Loucy (cell line): ENCODE measurements around the gene SENP3.

Experiments used
- H2AFZ ChIP-seq: fragments of 200-600 bp; sonication (generic); 2 replicates; pipeline ENCODE4 v1.6.0; 2016; ENCODE audit warnings: antibody characterized with exemption, mild to moderate bottlenecking, low read length, moderate library complexity
- H3F3A ChIP-seq: fragments of 200-600 bp; 2 replicates; pipeline ENCODE4 v1.6.0; 2016; ENCODE audit warnings: antibody characterized with exemption, low read depth, mild to moderate bottlenecking
- H3K27me3 ChIP-seq: fragments of 200-600 bp; sonication (generic); 2 replicates; pipeline ENCODE4 v1.6.1; 2014; ENCODE audit warnings: low read length, mild to moderate bottlenecking; ENCODE audit not compliant: insufficient read depth, poor library complexity, severe bottlenecking
- H3K36me3 ChIP-seq: fragments of 200-600 bp; sonication (generic); 2 replicates; pipeline ENCODE4 v1.6.1; 2016; ENCODE audit warnings: low read length; ENCODE audit not compliant: insufficient read depth
- H3K4me1 ChIP-seq: fragments of 200-600 bp; sonication (generic); 2 replicates; pipeline ENCODE4 v1.5.1; 2014; ENCODE audit warnings: low read length, mild to moderate bottlenecking; ENCODE audit not compliant: insufficient read depth, poor library complexity, severe bottlenecking
- H3K4me2 ChIP-seq: fragments of 200-600 bp; sonication (generic); 2 replicates; pipeline ENCODE4 v1.6.0; 2014; ENCODE audit warnings: antibody characterized with exemption, low read length, low read depth, mild to moderate bottlenecking; ENCODE audit not compliant: poor library complexity, severe bottlenecking
- H3K4me3 ChIP-seq: fragments of 200-600 bp; sonication (generic); 2 replicates; pipeline ENCODE4 v1.5.1; 2014; ENCODE audit warnings: low read length, mild to moderate bottlenecking, mixed read lengths; ENCODE audit not compliant: poor library complexity, severe bottlenecking
- H3K79me2 ChIP-seq: fragments of 200-600 bp; sonication (generic); 2 replicates; pipeline ENCODE4 v1.6.1; 2014; ENCODE audit warnings: low read length; ENCODE audit not compliant: insufficient read depth
- H3K9ac ChIP-seq: fragments of 200-600 bp; sonication (generic); 2 replicates; pipeline ENCODE4 v1.6.0; 2014; ENCODE audit warnings: mild to moderate bottlenecking, low read depth, low read length, moderate library complexity; ENCODE audit not compliant: poor library complexity, severe bottlenecking
- H3K9me2 ChIP-seq: fragments of 200-600 bp; sonication (generic); replicated peaks from 2 replicates; pipeline ENCODE4 v1.6.1; 2016; ENCODE audit warnings: low read depth, low read length, mixed read lengths
- H3K9me3 ChIP-seq: fragments of 200-600 bp; sonication (generic); 2 replicates; pipeline ENCODE4 v1.6.1; 2014; ENCODE audit warnings: mild to moderate bottlenecking, antibody characterized with exemption, low read length, low read depth; ENCODE audit not compliant: insufficient read depth
- H4K20me1 ChIP-seq: fragments of 200-600 bp; sonication (generic); 2 replicates; pipeline ENCODE4 v1.6.0; 2014; ENCODE audit warnings: antibody characterized with exemption, low read length, mild to moderate bottlenecking; ENCODE audit not compliant: insufficient read depth, poor library complexity, severe bottlenecking
- EZH2phosphoT487 ChIP-seq: fragments of 200-600 bp; IDR thresholded peaks from 2 replicates; pipeline ENCODE4 v1.6.1; 2018; ENCODE audit warnings: antibody characterized with exemption, mild to moderate bottlenecking, moderate library complexity, borderline replicate concordance
- TF ChIP-seq, protein P1 (sequence below): fragments of 200-600 bp; sonication (generic); conservative IDR thresholded peaks from 2 replicates; pipeline ENCODE4 v1.5.1; 2014; ENCODE audit warnings: mild to moderate bottlenecking, antibody characterized with exemption, low read length

The SENP3 gene

DNA sequence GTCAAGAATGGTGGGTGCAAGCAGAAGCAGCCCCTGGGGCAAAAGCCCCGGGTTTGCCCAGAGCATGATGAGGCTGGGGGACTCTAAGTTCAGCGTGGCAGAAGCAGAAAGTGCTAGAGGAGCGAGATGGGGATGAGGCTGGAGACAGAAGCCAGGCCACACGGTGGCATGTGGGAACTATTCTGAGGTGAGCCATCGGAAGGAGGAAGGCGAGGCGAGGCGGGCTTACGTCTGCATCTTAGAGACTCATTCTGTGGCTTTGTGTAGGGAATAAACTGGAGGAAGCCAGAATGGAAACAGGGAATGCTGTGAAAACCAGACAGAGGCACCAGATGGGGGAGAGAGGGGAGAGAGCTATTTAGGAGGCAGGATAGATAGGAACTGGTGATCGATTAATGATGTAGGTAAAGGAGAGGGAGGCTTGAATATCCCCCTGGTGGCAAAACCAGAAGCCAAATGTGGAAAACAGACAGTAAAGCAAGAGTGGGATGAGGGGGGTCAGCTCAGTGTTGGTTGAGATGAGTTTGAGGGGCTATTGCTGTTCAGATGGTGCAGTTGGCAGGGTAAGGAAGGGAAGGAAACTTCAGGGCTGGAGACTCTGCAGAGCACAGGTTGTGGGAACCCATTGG is 6.3 kb upstream of the SENP3 start:
- Histone ChIP-seq H2AFZ (no peak overlapping the region), H3K9me3 (no peaks in the 10 kb centered on the region), H3K27me3 (no peaks in the 10 kb centered on the region), H3K79me2 (no peaks in the 10 kb centered on the region), H3K9me2 (no peaks in the 10 kb centered on the region), H3K9ac (no peak overlapping the region), H3K4me1 (no peaks in the 10 kb centered on the region), H3K4me3 (no peak overlapping the region), H3K36me3 (no peaks in the 10 kb centered on the region), H4K20me1 (no peaks in the 10 kb centered on the region), H3F3A (no peaks in the 10 kb centered on the region), H3K4me2 (no peak overlapping the region)
- TF ChIP-seq, protein P1, sequence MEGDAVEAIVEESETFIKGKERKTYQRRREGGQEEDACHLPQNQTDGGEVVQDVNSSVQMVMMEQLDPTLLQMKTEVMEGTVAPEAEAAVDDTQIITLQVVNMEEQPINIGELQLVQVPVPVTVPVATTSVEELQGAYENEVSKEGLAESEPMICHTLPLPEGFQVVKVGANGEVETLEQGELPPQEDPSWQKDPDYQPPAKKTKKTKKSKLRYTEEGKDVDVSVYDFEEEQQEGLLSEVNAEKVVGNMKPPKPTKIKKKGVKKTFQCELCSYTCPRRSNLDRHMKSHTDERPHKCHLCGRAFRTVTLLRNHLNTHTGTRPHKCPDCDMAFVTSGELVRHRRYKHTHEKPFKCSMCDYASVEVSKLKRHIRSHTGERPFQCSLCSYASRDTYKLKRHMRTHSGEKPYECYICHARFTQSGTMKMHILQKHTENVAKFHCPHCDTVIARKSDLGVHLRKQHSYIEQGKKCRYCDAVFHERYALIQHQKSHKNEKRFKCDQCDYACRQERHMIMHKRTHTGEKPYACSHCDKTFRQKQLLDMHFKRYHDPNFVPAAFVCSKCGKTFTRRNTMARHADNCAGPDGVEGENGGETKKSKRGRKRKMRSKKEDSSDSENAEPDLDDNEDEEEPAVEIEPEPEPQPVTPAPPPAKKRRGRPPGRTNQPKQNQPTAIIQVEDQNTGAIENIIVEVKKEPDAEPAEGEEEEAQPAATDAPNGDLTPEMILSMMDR: no peak
- no peak for TF ChIP-seq EZH2phosphoT487

DNA sequence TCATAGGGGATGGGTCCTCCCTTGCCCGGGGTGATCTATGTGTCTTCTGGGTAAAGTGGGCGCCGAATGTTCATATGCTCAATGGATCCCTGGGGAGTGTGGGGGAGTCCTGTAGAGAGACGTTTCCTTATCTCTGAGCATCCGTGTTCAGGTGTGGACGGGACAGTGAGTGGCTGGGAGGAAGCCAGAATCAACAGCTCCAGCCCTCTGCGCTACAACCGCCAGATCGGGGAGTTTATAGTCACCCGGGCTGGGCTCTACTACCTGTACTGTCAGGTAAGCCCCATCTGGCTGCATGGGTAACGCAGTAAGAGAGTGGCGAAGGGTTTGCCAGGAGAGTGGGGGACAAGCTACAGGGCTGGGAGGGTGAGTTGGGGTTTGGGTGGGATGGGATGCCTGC is 5.1 kb upstream of the SENP3 start:
- Histone ChIP-seq H3K27me3 (no peaks in the 10 kb centered on the region), H3K4me2 (no peak overlapping the region), H3F3A (0 out of 2 replicates have a peak, but pooled peaks cover 4% of the 10 kb centered on the region), H3K9me2 (no peaks in the 10 kb centered on the region), H3K4me1 (no peaks in the 10 kb centered on the region), H3K9me3 (no peaks in the 10 kb centered on the region), H3K79me2 (no peaks in the 10 kb centered on the region), H3K9ac (no peak overlapping the region), H2AFZ (no peak overlapping the region), H4K20me1 (no peaks in the 10 kb centered on the region), H3K4me3 (no peak overlapping the region), H3K36me3 (no peaks in the 10 kb centered on the region)
- TF ChIP-seq, protein P1: no peak
- TF ChIP-seq EZH2phosphoT487: no peak

DNA sequence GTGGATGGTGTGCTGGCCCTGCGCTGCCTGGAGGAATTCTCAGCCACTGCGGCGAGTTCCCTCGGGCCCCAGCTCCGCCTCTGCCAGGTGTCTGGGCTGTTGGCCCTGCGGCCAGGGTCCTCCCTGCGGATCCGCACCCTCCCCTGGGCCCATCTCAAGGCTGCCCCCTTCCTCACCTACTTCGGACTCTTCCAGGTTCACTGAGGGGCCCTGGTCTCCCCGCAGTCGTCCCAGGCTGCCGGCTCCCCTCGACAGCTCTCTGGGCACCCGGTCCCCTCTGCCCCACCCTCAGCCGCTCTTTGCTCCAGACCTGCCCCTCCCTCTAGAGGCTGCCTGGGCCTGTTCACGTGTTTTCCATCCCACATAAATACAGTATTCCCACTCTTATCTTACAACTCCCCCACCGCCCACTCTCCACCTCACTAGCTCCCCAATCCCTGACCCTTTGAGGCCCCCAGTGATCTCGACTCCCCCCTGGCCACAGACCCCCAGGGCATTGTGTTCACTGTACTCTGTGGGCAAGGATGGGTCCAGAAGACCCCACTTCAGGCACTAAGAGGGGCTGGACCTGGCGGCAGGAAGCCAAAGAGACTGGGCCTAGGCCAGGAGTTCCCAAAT is 4.5 kb upstream of the SENP3 start:
- H3K9me3 ChIP-seq: no peaks in the 10 kb centered on the region
- TF ChIP-seq EZH2phosphoT487: no peak
- TF ChIP-seq, protein P1: no peak
- H3F3A ChIP-seq: 0 out of 2 replicates have a peak, but pooled peaks cover 4% of the 10 kb centered on the region
- peaks cover 5% of the 10 kb centered on the region for H3K79me2 ChIP-seq
- no peaks in the 10 kb centered on the region for H3K27me3 ChIP-seq
- no peaks in the 10 kb centered on the region for H3K36me3 ChIP-seq
- H3K9ac ChIP-seq: no peak overlapping the region
- no peak overlapping the region for H2AFZ ChIP-seq
- H3K4me2 ChIP-seq: no peak overlapping the region
- H3K4me3 ChIP-seq: no peak overlapping the region
- peaks cover 3% of the 10 kb centered on the region for H4K20me1 ChIP-seq
- H3K4me1 ChIP-seq: no peaks in the 10 kb centered on the region
- no peaks in the 10 kb centered on the region for H3K9me2 ChIP-seq
